Measurements from ENCODE around the gene C1QL1. TPM values are rescaled to one million over a fixed set of nuclear protein-coding genes. Genes with fewer than 3 reads are reported as not detected.
A peak's percentile ranks its signal among the peaks of the same experiment; 100 is the strongest.

The C1QL1 gene
- total RNA-seq, 1 donor from 2014 or later, result not detected

DNA sequence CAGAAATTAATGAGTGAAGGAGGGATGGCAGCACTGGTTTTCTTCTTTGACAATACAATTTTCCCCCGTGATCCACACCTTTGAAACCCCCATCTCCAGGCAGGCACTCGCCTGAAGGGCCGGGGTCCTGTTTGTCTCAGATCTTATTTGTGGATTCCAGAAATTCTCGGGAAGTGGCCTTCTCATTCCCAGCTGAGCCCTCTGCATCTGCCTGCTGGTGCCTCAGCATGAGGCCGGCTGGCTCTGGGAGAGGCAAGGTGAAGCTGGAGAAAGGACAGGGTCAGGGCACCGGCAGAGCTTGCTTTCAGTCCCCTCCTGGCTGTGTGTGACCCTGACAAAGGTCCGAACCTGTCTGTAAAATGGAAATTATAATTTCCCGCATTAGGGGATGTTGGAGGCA is 35.8 kb upstream of the C1QL1 start:
- DNase-seq (ENCODE audit: low spot score), result peak; percentile 30
- no peaks in the 10 kb centered on the region for H3K36me3 Mint-ChIP-seq

DNA sequence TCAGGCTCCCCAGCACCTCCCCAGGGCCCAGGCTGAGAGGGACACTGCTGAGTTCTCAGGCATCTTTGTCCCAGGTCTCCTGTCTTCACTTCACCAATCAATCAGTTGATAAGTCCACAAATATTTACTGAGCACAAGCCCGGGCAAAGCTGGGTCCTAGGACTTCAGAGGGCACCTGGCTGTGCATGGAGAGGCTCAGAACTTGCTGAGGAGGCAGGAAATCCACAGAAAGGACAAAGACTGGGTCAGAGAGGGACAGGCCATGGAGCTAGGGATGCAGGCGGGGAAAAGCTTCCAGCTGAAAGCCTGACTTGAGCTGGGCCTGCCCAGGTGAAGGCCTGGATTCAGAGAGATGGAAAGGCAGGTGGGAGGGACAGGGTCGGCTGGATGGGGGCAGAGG is 33.2 kb upstream of the C1QL1 start:
- no peak overlapping the region for H3K9ac ChIP-seq
- Mint-ChIP-seq H3K4me3 (no peak overlapping the region), H3K9me3 (peaks cover 12% of the 10 kb centered on the region), H3K27me3 (ENCODE audit: insufficient read depth, low read depth) (peaks cover 13% of the 10 kb centered on the region), H3K36me3 (no peaks in the 10 kb centered on the region), H3K4me1 (peaks cover 13% of the 10 kb centered on the region), H3K27ac (no peak overlapping the region)
- TF ChIP-seq, protein P1, sequence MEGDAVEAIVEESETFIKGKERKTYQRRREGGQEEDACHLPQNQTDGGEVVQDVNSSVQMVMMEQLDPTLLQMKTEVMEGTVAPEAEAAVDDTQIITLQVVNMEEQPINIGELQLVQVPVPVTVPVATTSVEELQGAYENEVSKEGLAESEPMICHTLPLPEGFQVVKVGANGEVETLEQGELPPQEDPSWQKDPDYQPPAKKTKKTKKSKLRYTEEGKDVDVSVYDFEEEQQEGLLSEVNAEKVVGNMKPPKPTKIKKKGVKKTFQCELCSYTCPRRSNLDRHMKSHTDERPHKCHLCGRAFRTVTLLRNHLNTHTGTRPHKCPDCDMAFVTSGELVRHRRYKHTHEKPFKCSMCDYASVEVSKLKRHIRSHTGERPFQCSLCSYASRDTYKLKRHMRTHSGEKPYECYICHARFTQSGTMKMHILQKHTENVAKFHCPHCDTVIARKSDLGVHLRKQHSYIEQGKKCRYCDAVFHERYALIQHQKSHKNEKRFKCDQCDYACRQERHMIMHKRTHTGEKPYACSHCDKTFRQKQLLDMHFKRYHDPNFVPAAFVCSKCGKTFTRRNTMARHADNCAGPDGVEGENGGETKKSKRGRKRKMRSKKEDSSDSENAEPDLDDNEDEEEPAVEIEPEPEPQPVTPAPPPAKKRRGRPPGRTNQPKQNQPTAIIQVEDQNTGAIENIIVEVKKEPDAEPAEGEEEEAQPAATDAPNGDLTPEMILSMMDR (IDR thresholded peaks at IDR 0.05), result no peak
- TF ChIP-seq EZH2 (IDR thresholded peaks at IDR 0.05) (no peak), EZH2phosphoT487 (IDR thresholded peaks at IDR 0.05) (no peak)
- H2AFZ ChIP-seq (replicated peaks), result no peak overlapping the region
- H3K79me2 ChIP-seq (ENCODE audit: low read depth), result no peaks in the 10 kb centered on the region
- DNase-seq (ENCODE audit: low spot score), result no peak
- H3K4me2 ChIP-seq, result no peak overlapping the region
- H3K27ac ChIP-seq, result no peak overlapping the region
- H3F3A ChIP-seq (ENCODE audit: low read depth), result peaks cover 5% of the 10 kb centered on the region
- H3K4me1 ChIP-seq, result peaks cover 26% of the 10 kb centered on the region
- peaks cover 17% of the 10 kb centered on the region for H3K27me3 ChIP-seq
- H3K9me3 ChIP-seq (ENCODE audit: low read depth), result peaks cover 10% of the 10 kb centered on the region
- H4K20me1 ChIP-seq (ENCODE audit: low read depth), result no peaks in the 10 kb centered on the region
- H3K36me3 ChIP-seq, result peaks cover 6% of the 10 kb centered on the region
- H3K4me3 ChIP-seq, result no peak overlapping the region

More for the DNA sequence above, 35.8 kb upstream of the C1QL1 start:
- no peak overlapping the region for H3K27ac ChIP-seq
- Mint-ChIP-seq H3K4me3 (no peak overlapping the region), H3K27me3 (ENCODE audit: insufficient read depth, low read depth) (peaks cover 14% of the 10 kb centered on the region), H3K27ac (no peak overlapping the region), H3K4me1 (peaks cover 28% of the 10 kb centered on the region), H3K9me3 (peaks cover 10% of the 10 kb centered on the region)
- peak overlapping the region; percentile 34 for H3K4me2 ChIP-seq
- H3K9ac ChIP-seq, result no peak overlapping the region
- peaks cover 24% of the 10 kb centered on the region for H3K4me1 ChIP-seq
- H2AFZ ChIP-seq (replicated peaks), result peak overlapping the region; percentile 82
- TF ChIP-seq, protein P1 (IDR thresholded peaks at IDR 0.05), result no peak
- no peak for TF ChIP-seq EZH2 (IDR thresholded peaks at IDR 0.05)
- H3K79me2 ChIP-seq (ENCODE audit: low read depth), result no peaks in the 10 kb centered on the region
- peaks cover 12% of the 10 kb centered on the region for H3K27me3 ChIP-seq
- H4K20me1 ChIP-seq (ENCODE audit: low read depth), result no peaks in the 10 kb centered on the region
- no peaks in the 10 kb centered on the region for H3F3A ChIP-seq (ENCODE audit: low read depth)
- H3K9me3 ChIP-seq (ENCODE audit: low read depth), result peaks cover 9% of the 10 kb centered on the region
- H3K36me3 ChIP-seq, result peaks cover 6% of the 10 kb centered on the region
- no peak overlapping the region for H3K4me3 ChIP-seq

DNA sequence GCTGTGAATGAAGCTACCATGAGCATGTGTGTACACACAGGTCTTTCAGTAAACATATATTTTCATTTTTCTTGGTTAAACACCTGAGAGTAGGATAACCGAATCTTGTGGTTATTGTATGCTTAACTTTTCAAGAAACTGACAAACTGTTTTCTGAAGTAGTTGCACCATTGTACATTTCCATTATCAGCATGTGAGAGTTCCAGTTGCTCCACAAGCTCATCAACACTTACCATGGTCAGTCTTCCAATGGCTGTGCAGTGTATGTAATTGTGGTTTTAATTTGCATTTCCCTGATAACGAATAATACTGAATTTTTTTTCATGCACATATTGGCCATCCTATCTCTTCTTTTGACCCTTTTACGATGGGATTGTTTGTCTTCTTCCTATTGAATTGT is 31.3 kb upstream of the C1QL1 start:
- Histone ChIP-seq H4K20me1 (ENCODE audit: low read depth) (no peaks in the 10 kb centered on the region), H2AFZ (replicated peaks) (no peak overlapping the region), H3K4me2 (no peak overlapping the region), H3K36me3 (peaks cover 6% of the 10 kb centered on the region), H3K4me1 (peaks cover 23% of the 10 kb centered on the region), H3K27me3 (peaks cover 15% of the 10 kb centered on the region), H3K9me3 (ENCODE audit: low read depth) (peaks cover 10% of the 10 kb centered on the region), H3K79me2 (ENCODE audit: low read depth) (no peaks in the 10 kb centered on the region), H3F3A (ENCODE audit: low read depth) (peaks cover 5% of the 10 kb centered on the region), H3K9ac (no peak overlapping the region), H3K4me3 (peak overlapping the region; percentile 5), H3K27ac (no peak overlapping the region)
- peaks cover 12% of the 10 kb centered on the region for H3K4me1 Mint-ChIP-seq
- H3K36me3 Mint-ChIP-seq, result no peaks in the 10 kb centered on the region
- peaks cover 13% of the 10 kb centered on the region for H3K27me3 Mint-ChIP-seq (ENCODE audit: insufficient read depth, low read depth)
- peaks cover 12% of the 10 kb centered on the region for H3K9me3 Mint-ChIP-seq
- no peak overlapping the region for H3K4me3 Mint-ChIP-seq
- no peak for DNase-seq (ENCODE audit: low spot score)
- TF ChIP-seq, protein P1 (IDR thresholded peaks at IDR 0.05), result no peak
- TF ChIP-seq EZH2phosphoT487 (IDR thresholded peaks at IDR 0.05), result no peak
- H3K27ac Mint-ChIP-seq, result no peak overlapping the region

All from neural progenitor cell (in vitro differentiated cells).